Measurements from ENCODE around the gene CPPED1.
A peak's percentile ranks its signal among the peaks of the same experiment; 100 is the strongest.

Gene CPPED1

GRCh38 chr16:12613992-12614661, 189.6 kb downstream of the CPPED1 start:
- TF ChIP-seq CTCF (IDR thresholded peaks at IDR 0.05; ENCODE audit: low read depth, low read length, missing control alignments), result no peak
- no peak overlapping the region for H3K27ac ChIP-seq
- no peaks in the 10 kb centered on the region for H3K36me3 ChIP-seq (replicated peaks)
- in situ Hi-C loops (cut with HindIII; ENCODE audit: low pct_ligation_motif_present, low sequenced_read_pairs), result no loop called here
- DNase-seq, result no peak
- H3K27me3 ChIP-seq (replicated peaks), result no peaks in the 10 kb centered on the region
- H3K4me3 ChIP-seq (ENCODE audit: low read depth, low read length), result no peak overlapping the region

- H3K36me3 ChIP-seq (replicated peaks), result no peaks in the 10 kb centered on the region
- TF ChIP-seq CTCF (IDR thresholded peaks at IDR 0.05; ENCODE audit: low read depth, low read length, missing control alignments), result no peak
- in situ Hi-C loops (cut with HindIII; ENCODE audit: low pct_ligation_motif_present, low sequenced_read_pairs), result no loop called here
- H3K4me3 ChIP-seq (ENCODE audit: low read depth, low read length), result no peak overlapping the region
- peak; percentile 26 for DNase-seq
- H3K27me3 ChIP-seq (replicated peaks), result no peaks in the 10 kb centered on the region
- no peak overlapping the region for H3K27ac ChIP-seq
Measured at GRCh38 chr16:12613131-12613991, 190.3 kb downstream of the CPPED1 start.

GRCh38 chr16:12612598-12613101, 191.0 kb downstream of the CPPED1 start:
- TF ChIP-seq CTCF (IDR thresholded peaks at IDR 0.05; ENCODE audit: low read depth, low read length, missing control alignments), result no peak
- Histone ChIP-seq H3K4me3 (ENCODE audit: low read depth, low read length) (no peak overlapping the region), H3K36me3 (replicated peaks) (no peaks in the 10 kb centered on the region), H3K27me3 (replicated peaks) (no peaks in the 10 kb centered on the region), H3K27ac (no peak overlapping the region)
- in situ Hi-C loops (cut with HindIII; ENCODE audit: low pct_ligation_motif_present, low sequenced_read_pairs), result no loop called here
- no peak for DNase-seq

GRCh38 chr16:12611916-12612597, 191.6 kb downstream of the CPPED1 start:
- in situ Hi-C loops (cut with HindIII; ENCODE audit: low pct_ligation_motif_present, low sequenced_read_pairs), result no loop called here
- no peaks in the 10 kb centered on the region for H3K36me3 ChIP-seq (replicated peaks)
- no peaks in the 10 kb centered on the region for H3K27me3 ChIP-seq (replicated peaks)
- TF ChIP-seq CTCF (IDR thresholded peaks at IDR 0.05; ENCODE audit: low read depth, low read length, missing control alignments), result no peak
- H3K4me3 ChIP-seq (ENCODE audit: low read depth, low read length), result no peak overlapping the region
- H3K27ac ChIP-seq, result no peak overlapping the region
- no peak for DNase-seq

- H3K36me3 ChIP-seq (replicated peaks), result no peaks in the 10 kb centered on the region
- H3K4me3 ChIP-seq (ENCODE audit: low read depth, low read length), result no peak overlapping the region
- H3K27ac ChIP-seq, result no peak overlapping the region
- no peak for TF ChIP-seq CTCF (IDR thresholded peaks at IDR 0.05; ENCODE audit: low read depth, low read length, missing control alignments)
- in situ Hi-C loops (cut with HindIII; ENCODE audit: low pct_ligation_motif_present, low sequenced_read_pairs), result no loop called here
- DNase-seq, result peak; percentile 11
- H3K27me3 ChIP-seq (replicated peaks), result no peaks in the 10 kb centered on the region
Measured at GRCh38 chr16:12611006-12611477, 192.6 kb downstream of the CPPED1 start.
